ENCODE measurements around the gene APH1A. TPM values are rescaled to one million over a fixed set of nuclear protein-coding genes. Genes with fewer than 3 reads are reported as not detected.

APH1A gene
- total and polyA plus RNA-seq, 9 of the 15 experiments (the other 6 are each of a cell fraction or from before 2014, with no cell fraction given), result 5.6 to 123 (median 77.0) TPM

GRCh38 chr1:150236614-150237100, 32.2 kb downstream of the APH1A start (continued):
- TF ChIP-seq JUN (IDR thresholded peaks at IDR 0.05; ENCODE audit: borderline replicate concordance, low read depth, low read length) (no peak), JUN (CRISPR knock-in tag; IDR thresholded peaks at IDR 0.05; ENCODE audit: borderline replicate concordance) (no peak), FOXK1 (CRISPR knock-in tag; IDR thresholded peaks at IDR 0.05; ENCODE audit: borderline replicate concordance) (no peak), HOXB6 (CRISPR knock-in tag; IDR thresholded peaks at IDR 0.05; ENCODE audit: borderline replicate concordance) (no peak), BRF1 (IDR thresholded peaks at IDR 0.05; ENCODE audit: borderline replicate concordance, extremely low read depth, insufficient read length) (no peak), CREBBP (IDR thresholded peaks at IDR 0.05; ENCODE audit: low read depth, low read length) (no peak), MED1 (CRISPR knock-in tag; IDR thresholded peaks at IDR 0.05; ENCODE audit: borderline replicate concordance) (no peak), NBN (IDR thresholded peaks at IDR 0.05; ENCODE audit: low read depth) (no peak), HDAC3 (IDR thresholded peaks at IDR 0.05; ENCODE audit: borderline replicate concordance, partially characterized antibody) (no peak), ZSCAN32 (CRISPR knock-in tag; IDR thresholded peaks at IDR 0.05) (no peak), SNRNP70 (optimal IDR thresholded peaks at IDR 0.05; ENCODE audit: low read depth, low read length) (no peak), STAG1 (CRISPR knock-in tag; IDR thresholded peaks at IDR 0.05; ENCODE audit: borderline replicate concordance) (no peak), HDGF (IDR thresholded peaks at IDR 0.05) (0 out of 2 replicates have a peak, but pooled peaks have one; percentile 23), PYGO2 (tag; IDR thresholded peaks at IDR 0.05) (no peak), TBL1XR1 (IDR thresholded peaks at IDR 0.05; ENCODE audit: low read length in 2 of 2) (no peak), CC2D1A (IDR thresholded peaks at IDR 0.05) (no peak), HNRNPH1 (optimal IDR thresholded peaks at IDR 0.05; ENCODE audit: low read depth, low read length) (no peak), ATF1 (CRISPR knock-in tag; IDR thresholded peaks at IDR 0.05) (no peak), ATF1 (tag; IDR thresholded peaks at IDR 0.05) (no peak), ZNF717 (CRISPR knock-in tag; IDR thresholded peaks at IDR 0.05) (no peak), ZBTB8A (IDR thresholded peaks at IDR 0.05; ENCODE audit: partially characterized antibody) (no peak), KAT7 (CRISPR knock-in tag; IDR thresholded peaks at IDR 0.05; ENCODE audit: borderline replicate concordance) (no peak)
- TF ChIP-seq, protein P1, sequence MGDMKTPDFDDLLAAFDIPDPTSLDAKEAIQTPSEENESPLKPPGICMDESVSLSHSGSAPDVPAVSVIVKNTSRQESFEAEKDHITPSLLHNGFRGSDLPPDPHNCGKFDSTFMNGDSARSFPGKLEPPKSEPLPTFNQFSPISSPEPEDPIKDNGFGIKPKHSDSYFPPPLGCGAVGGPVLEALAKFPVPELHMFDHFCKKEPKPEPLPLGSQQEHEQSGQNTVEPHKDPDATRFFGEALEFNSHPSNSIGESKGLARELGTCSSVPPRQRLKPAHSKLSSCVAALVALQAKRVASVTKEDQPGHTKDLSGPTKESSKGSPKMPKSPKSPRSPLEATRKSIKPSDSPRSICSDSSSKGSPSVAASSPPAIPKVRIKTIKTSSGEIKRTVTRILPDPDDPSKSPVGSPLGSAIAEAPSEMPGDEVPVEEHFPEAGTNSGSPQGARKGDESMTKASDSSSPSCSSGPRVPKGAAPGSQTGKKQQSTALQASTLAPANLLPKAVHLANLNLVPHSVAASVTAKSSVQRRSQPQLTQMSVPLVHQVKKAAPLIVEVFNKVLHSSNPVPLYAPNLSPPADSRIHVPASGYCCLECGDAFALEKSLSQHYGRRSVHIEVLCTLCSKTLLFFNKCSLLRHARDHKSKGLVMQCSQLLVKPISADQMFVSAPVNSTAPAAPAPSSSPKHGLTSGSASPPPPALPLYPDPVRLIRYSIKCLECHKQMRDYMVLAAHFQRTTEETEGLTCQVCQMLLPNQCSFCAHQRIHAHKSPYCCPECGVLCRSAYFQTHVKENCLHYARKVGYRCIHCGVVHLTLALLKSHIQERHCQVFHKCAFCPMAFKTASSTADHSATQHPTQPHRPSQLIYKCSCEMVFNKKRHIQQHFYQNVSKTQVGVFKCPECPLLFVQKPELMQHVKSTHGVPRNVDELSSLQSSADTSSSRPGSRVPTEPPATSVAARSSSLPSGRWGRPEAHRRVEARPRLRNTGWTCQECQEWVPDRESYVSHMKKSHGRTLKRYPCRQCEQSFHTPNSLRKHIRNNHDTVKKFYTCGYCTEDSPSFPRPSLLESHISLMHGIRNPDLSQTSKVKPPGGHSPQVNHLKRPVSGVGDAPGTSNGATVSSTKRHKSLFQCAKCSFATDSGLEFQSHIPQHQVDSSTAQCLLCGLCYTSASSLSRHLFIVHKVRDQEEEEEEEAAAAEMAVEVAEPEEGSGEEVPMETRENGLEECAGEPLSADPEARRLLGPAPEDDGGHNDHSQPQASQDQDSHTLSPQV (IDR thresholded peaks at IDR 0.05), result no peak

All from K562 (cell line).